ENCODE measurements around the gene SPRR1A.

Gene SPRR1A

GRCh38 chr1:153023109-153023508 is 39.2 kb downstream of the SPRR1A start:
- H3K27me3 ChIP-seq (ENCODE audit: control insufficient read depth in 1 of 2, insufficient read depth in 1 of 2, low read length in 2 of 2) = no peaks in the 10 kb centered on the region
- no peak overlapping the region for H2AFZ ChIP-seq (ENCODE audit: low read depth, low read length)
- no peak overlapping the region for H4K8ac ChIP-seq (ENCODE audit: low read length)
- no peak overlapping the region for H2BK12ac ChIP-seq (ENCODE audit: low read length in 2 of 2)
- H3K9ac ChIP-seq (ENCODE audit: low read length) = no peak overlapping the region
- no peaks in the 10 kb centered on the region for H3K79me1 ChIP-seq (replicated peaks; ENCODE audit: low read length, poor library complexity, severe bottlenecking)
- DNase-seq = no peak
- H2BK15ac ChIP-seq (ENCODE audit: low read depth, poor library complexity, severe bottlenecking) = no peak overlapping the region
- 68% methylated on average over 7 of the region's 7 CpGs for WGBS
- no peak overlapping the region for H4K91ac ChIP-seq (ENCODE audit: low read length)
- no peak overlapping the region for H3K14ac ChIP-seq (ENCODE audit: low read length in 2 of 2)
- H2BK5ac ChIP-seq (ENCODE audit: low read depth, low read length, poor library complexity, severe bottlenecking) = no peak overlapping the region
- no peak overlapping the region for H3K23ac ChIP-seq (ENCODE audit: low read length in 2 of 2)
- no peaks in the 10 kb centered on the region for H3K4me1 ChIP-seq (ENCODE audit: control insufficient read depth, insufficient read depth, low read depth, low read length)
- H3K4me3 ChIP-seq (ENCODE audit: insufficient read depth in 1 of 2, low read depth in 1 of 2, low read length in 2 of 2) = no peak overlapping the region
- H3K27ac ChIP-seq (ENCODE audit: low read length, poor library complexity, severe bottlenecking) = no peak overlapping the region
- H3K4me2 ChIP-seq (ENCODE audit: low read length, poor library complexity, severe bottlenecking) = no peak overlapping the region
- H2AK5ac ChIP-seq (ENCODE audit: low read length, severe bottlenecking) = no peak overlapping the region
- H3K9me3 ChIP-seq (ENCODE audit: control insufficient read depth, low read length) = no peaks in the 10 kb centered on the region
- no peak overlapping the region for H2BK120ac ChIP-seq (ENCODE audit: low read depth, low read length)
- no peak overlapping the region for H3K18ac ChIP-seq (ENCODE audit: low read depth in 1 of 2, low read length in 2 of 2)
- H3K4ac ChIP-seq (ENCODE audit: low read depth in 1 of 2, low read length in 2 of 2) = no peak overlapping the region
- H3K36me3 ChIP-seq (ENCODE audit: control insufficient read depth in 1 of 2, insufficient read depth in 2 of 2, low read depth in 1 of 2, low read length in 2 of 2) = no peaks in the 10 kb centered on the region

- no peak overlapping the region for H3K4me2 ChIP-seq (ENCODE audit: low read length, poor library complexity, severe bottlenecking)
- H3K4ac ChIP-seq (ENCODE audit: low read depth in 1 of 2, low read length in 2 of 2) = no peak overlapping the region
- H2BK120ac ChIP-seq (ENCODE audit: low read depth, low read length) = no peak overlapping the region
- no peak overlapping the region for H2BK12ac ChIP-seq (ENCODE audit: low read length in 2 of 2)
- no peak overlapping the region for H4K8ac ChIP-seq (ENCODE audit: low read length)
- no peak for DNase-seq
- H3K23ac ChIP-seq (ENCODE audit: low read length in 2 of 2) = no peak overlapping the region
- H3K4me1 ChIP-seq (ENCODE audit: control insufficient read depth, insufficient read depth, low read depth, low read length) = no peaks in the 10 kb centered on the region
- H3K79me1 ChIP-seq (replicated peaks; ENCODE audit: low read length, poor library complexity, severe bottlenecking) = no peaks in the 10 kb centered on the region
- H3K27me3 ChIP-seq (ENCODE audit: control insufficient read depth in 1 of 2, insufficient read depth in 1 of 2, low read length in 2 of 2) = no peaks in the 10 kb centered on the region
- H4K91ac ChIP-seq (ENCODE audit: low read length) = no peak overlapping the region
- no peaks in the 10 kb centered on the region for H3K9me3 ChIP-seq (ENCODE audit: control insufficient read depth, low read length)
- H2AK5ac ChIP-seq (ENCODE audit: low read length, severe bottlenecking) = no peak overlapping the region
- H3K27ac ChIP-seq (ENCODE audit: low read length, poor library complexity, severe bottlenecking) = no peak overlapping the region
- no peak overlapping the region for H2BK15ac ChIP-seq (ENCODE audit: low read depth, poor library complexity, severe bottlenecking)
- no peak overlapping the region for H2AFZ ChIP-seq (ENCODE audit: low read depth, low read length)
- no peaks in the 10 kb centered on the region for H3K36me3 ChIP-seq (ENCODE audit: control insufficient read depth in 1 of 2, insufficient read depth in 2 of 2, low read depth in 1 of 2, low read length in 2 of 2)
- no peak overlapping the region for H2BK5ac ChIP-seq (ENCODE audit: low read depth, low read length, poor library complexity, severe bottlenecking)
- WGBS = no CpG with 5 or more reads among the region's 1 CpG
- no peak overlapping the region for H3K4me3 ChIP-seq (ENCODE audit: insufficient read depth in 1 of 2, low read depth in 1 of 2, low read length in 2 of 2)
- no peak overlapping the region for H3K9ac ChIP-seq (ENCODE audit: low read length)
- no peak overlapping the region for H3K18ac ChIP-seq (ENCODE audit: low read depth in 1 of 2, low read length in 2 of 2)
- H3K14ac ChIP-seq (ENCODE audit: low read length in 2 of 2) = no peak overlapping the region
These were observed 40.5 kb downstream of the SPRR1A start for GRCh38 chr1:153024413-153024812.

DNA sequence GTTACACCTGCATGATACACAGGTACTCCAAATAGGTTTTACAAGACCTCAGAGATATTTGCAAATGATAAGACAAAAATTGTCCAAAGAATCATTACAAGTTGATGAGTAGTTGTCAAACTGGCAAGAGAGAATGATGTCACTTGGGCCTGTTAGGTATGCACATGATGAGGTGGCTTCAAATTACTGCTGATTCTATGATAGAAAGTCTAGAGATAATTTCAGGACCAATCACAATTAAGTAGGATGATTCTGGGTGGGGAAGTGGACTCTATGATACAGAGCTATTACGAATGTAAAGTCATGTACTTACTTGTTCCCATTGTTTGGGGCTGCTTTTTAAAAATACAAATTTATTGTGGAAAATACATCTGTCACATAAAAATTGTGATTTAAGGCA is 41.9 kb downstream of the SPRR1A start:
- Histone ChIP-seq H3K36me3 (ENCODE audit: control insufficient read depth in 1 of 2, insufficient read depth in 2 of 2, low read depth in 1 of 2, low read length in 2 of 2) (no peaks in the 10 kb centered on the region), H3K18ac (ENCODE audit: low read depth in 1 of 2, low read length in 2 of 2) (no peak overlapping the region), H3K27me3 (ENCODE audit: control insufficient read depth in 1 of 2, insufficient read depth in 1 of 2, low read length in 2 of 2) (no peaks in the 10 kb centered on the region), H3K4me1 (ENCODE audit: control insufficient read depth, insufficient read depth, low read depth, low read length) (no peaks in the 10 kb centered on the region), H2BK15ac (ENCODE audit: low read depth, poor library complexity, severe bottlenecking) (no peak overlapping the region), H3K4ac (ENCODE audit: low read depth in 1 of 2, low read length in 2 of 2) (no peak overlapping the region), H2BK5ac (ENCODE audit: low read depth, low read length, poor library complexity, severe bottlenecking) (no peak overlapping the region), H3K9ac (ENCODE audit: low read length) (no peak overlapping the region), H2AFZ (ENCODE audit: low read depth, low read length) (no peak overlapping the region), H2AK5ac (ENCODE audit: low read length, severe bottlenecking) (no peak overlapping the region), H3K79me1 (replicated peaks; ENCODE audit: low read length, poor library complexity, severe bottlenecking) (no peaks in the 10 kb centered on the region), H4K91ac (ENCODE audit: low read length) (no peak overlapping the region), H3K4me2 (ENCODE audit: low read length, poor library complexity, severe bottlenecking) (no peak overlapping the region), H3K27ac (ENCODE audit: low read length, poor library complexity, severe bottlenecking) (no peak overlapping the region), H2BK120ac (ENCODE audit: low read depth, low read length) (no peak overlapping the region), H3K9me3 (ENCODE audit: control insufficient read depth, low read length) (no peaks in the 10 kb centered on the region), H2BK12ac (ENCODE audit: low read length in 2 of 2) (no peak overlapping the region), H3K4me3 (ENCODE audit: insufficient read depth in 1 of 2, low read depth in 1 of 2, low read length in 2 of 2) (no peak overlapping the region), H3K14ac (ENCODE audit: low read length in 2 of 2) (no peak overlapping the region), H4K8ac (ENCODE audit: low read length) (no peak overlapping the region), H3K23ac (ENCODE audit: low read length in 2 of 2) (no peak overlapping the region)
- no CpG with 5 or more reads among the region's 1 CpG for WGBS
- DNase-seq = no peak

- Histone ChIP-seq H3K36me3 (ENCODE audit: control insufficient read depth in 1 of 2, insufficient read depth in 2 of 2, low read depth in 1 of 2, low read length in 2 of 2) (no peaks in the 10 kb centered on the region), H3K4ac (ENCODE audit: low read depth in 1 of 2, low read length in 2 of 2) (no peak overlapping the region), H3K9ac (ENCODE audit: low read length) (no peak overlapping the region), H3K27me3 (ENCODE audit: control insufficient read depth in 1 of 2, insufficient read depth in 1 of 2, low read length in 2 of 2) (no peaks in the 10 kb centered on the region), H2BK120ac (ENCODE audit: low read depth, low read length) (no peak overlapping the region), H3K79me1 (replicated peaks; ENCODE audit: low read length, poor library complexity, severe bottlenecking) (no peaks in the 10 kb centered on the region), H3K4me3 (ENCODE audit: insufficient read depth in 1 of 2, low read depth in 1 of 2, low read length in 2 of 2) (no peak overlapping the region), H4K91ac (ENCODE audit: low read length) (no peak overlapping the region), H3K9me3 (ENCODE audit: control insufficient read depth, low read length) (no peaks in the 10 kb centered on the region), H3K4me2 (ENCODE audit: low read length, poor library complexity, severe bottlenecking) (no peak overlapping the region), H2AK5ac (ENCODE audit: low read length, severe bottlenecking) (no peak overlapping the region), H3K4me1 (ENCODE audit: control insufficient read depth, insufficient read depth, low read depth, low read length) (no peaks in the 10 kb centered on the region), H2BK12ac (ENCODE audit: low read length in 2 of 2) (no peak overlapping the region), H2BK15ac (ENCODE audit: low read depth, poor library complexity, severe bottlenecking) (no peak overlapping the region), H4K8ac (ENCODE audit: low read length) (no peak overlapping the region), H3K14ac (ENCODE audit: low read length in 2 of 2) (no peak overlapping the region), H2AFZ (ENCODE audit: low read depth, low read length) (no peak overlapping the region), H3K18ac (ENCODE audit: low read depth in 1 of 2, low read length in 2 of 2) (no peak overlapping the region), H3K27ac (ENCODE audit: low read length, poor library complexity, severe bottlenecking) (no peak overlapping the region), H2BK5ac (ENCODE audit: low read depth, low read length, poor library complexity, severe bottlenecking) (no peak overlapping the region), H3K23ac (ENCODE audit: low read length in 2 of 2) (no peak overlapping the region)
- 13% methylated on average over 1 of the region's 1 CpG for WGBS
- no peak for DNase-seq
These were observed 44.9 kb downstream of the SPRR1A start for GRCh38 chr1:153028766-153029165.
